Peyer's patch (tissue), 4 donors: Measurements from ENCODE around the gene BCCIP.

Source experiments
- CTCF ChIP-seq, 6 experiments: fragments of 450-650 bp in 4 of 6; fragments of 200-600 bp in 2 of 6; sonication (generic) in 1 of 6; IDR thresholded peaks; one replicate each; pipeline ENCODE4 v1.5.1; 2017 to 2019; ENCODE audit warnings: antibody characterized with exemption in 6 of 6, mild to moderate bottlenecking in 3 of 6, moderate library complexity in 1 of 6
- POLR2A ChIP-seq, 2 donors: fragments of 450-650 bp; IDR thresholded peaks; one replicate each; pipeline ENCODE4 v1.5.1; 2017; ENCODE audit warnings: antibody characterized with exemption in 2 of 2, mild to moderate bottlenecking in 2 of 2, moderate library complexity in 2 of 2

DNA sequence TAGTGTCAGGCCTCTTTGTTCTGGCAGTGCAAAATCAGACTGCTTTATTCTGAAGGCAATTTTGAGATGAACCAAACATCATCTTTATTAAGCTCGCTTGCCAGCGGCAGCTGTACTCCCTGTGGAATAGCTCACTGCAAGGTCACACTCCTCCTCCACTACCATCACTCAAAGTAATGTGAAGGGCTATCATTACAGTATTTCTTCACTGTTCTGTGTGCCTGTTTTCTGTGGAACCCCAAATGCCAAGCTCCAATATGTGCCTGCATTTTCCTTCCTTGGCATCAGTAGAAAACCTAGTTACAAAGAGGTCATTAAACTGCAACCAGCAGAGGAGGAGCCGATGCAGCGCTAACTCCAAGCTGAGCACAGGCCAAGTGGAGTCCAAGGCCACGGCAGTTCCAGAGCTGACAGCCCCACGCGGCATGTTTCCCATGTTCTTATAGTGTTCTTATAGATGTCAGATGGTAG, 21.4 kb downstream of the BCCIP start:
- no peak for TF ChIP-seq POLR2A (IDR thresholded peaks at IDR 0.05)
- no peak for TF ChIP-seq CTCF (IDR thresholded peaks at IDR 0.05)
